HCT116 (cell line): ENCODE data around the gene SLC25A19. TPM values are rescaled to one million over a fixed set of nuclear protein-coding genes. Genes with fewer than 3 reads are reported as not detected.

Source experiments
- ATAC-seq: fragments of 200-7000 bp; cut with Tn5 transposase; 2 replicates; pipeline ENCODE4 v1.9.1; 2020; ENCODE audit warnings: mild to moderate bottlenecking, moderate library complexity
- BruUV-seq: library from RNA; stranded (reverse); fragments of 400-500 nt; replicated peaks from 2 replicates; lab custom pipeline; 2021; lab: Mats Ljungman, UMichigan
- CTCF ChIA-PET: fragments of 300-600 bp; sonication (Branson Sonifier 250); formaldehyde crosslinking; loops from one replicate; lab custom pipeline; 2021; ENCODE audit warnings: antibody characterized with exemption; lab: Charles Lee
- POLR2A ChIA-PET: fragments of 300-600, 350-600 bp; sonication (Branson Sonifier 250); formaldehyde crosslinking; loops from one replicate; lab custom pipeline; 2021; ENCODE audit warnings: antibody characterized with exemption; lab: Charles Lee
- RAD21 ChIA-PET, 2 experiments: fragments of 300-600 bp; sonication (Branson Sonifier 250); formaldehyde crosslinking; loops; one replicate each; lab custom pipeline; 2023; ENCODE audit warnings: low total read pairs in 2 of 2; ENCODE audit not compliant: uncharacterized antibody in 2 of 2, unreplicated experiment in 2 of 2, low non-redundant PET in 1 of 2; lab: Charles Lee
- DNase-seq: peaks from one replicate; pipeline ENCODE4 v3.0.0-alpha.2; 2010; ENCODE audit warnings: low read depth, low spot score
- H2AFZ ChIP-seq: fragments of 200-600 bp; shearing (Covaris generic), sonication (generic); 2 replicates; pipeline ENCODE4 v1.6.1; 2017; ENCODE audit warnings: low read depth, mixed run types, mixed read lengths, antibody characterized with exemption, low read length; ENCODE audit not compliant: poor library complexity, severe bottlenecking
- H3K27ac ChIP-seq: 2 replicates; pipeline ENCODE4 v1.5.1; 2012; ENCODE audit warnings: low read depth, low read length
- H3K27me3 ChIP-seq: fragments of 200-600 bp; sonication (generic); 2 replicates; pipeline ENCODE4 v1.6.1; 2016; ENCODE audit warnings: mixed run types, low read length, mixed read lengths; ENCODE audit not compliant: insufficient read depth
- H3K36me3 ChIP-seq, 2 experiments: fragments of 200-500 bp in 1 of 2; fragments of 200-600 bp in 1 of 2; sonication (Bioruptor generic) in 1 of 2; sonication (generic) in 1 of 2; 2 replicates each; pipeline versions ENCODE4 v1.5.1 to v1.6.1; 2014 to 2016; ENCODE audit warnings: low read length in 2 of 2, inconsistent platforms in 1 of 2, mixed read lengths in 1 of 2, mixed run types in 1 of 2; ENCODE audit not compliant: insufficient read depth in 2 of 2, control insufficient read depth in 1 of 2
- H3K4me1 ChIP-seq, 2 experiments: fragments of 200-600 bp in 1 of 2; sonication (generic) in 1 of 2; 2 replicates each; pipeline versions ENCODE4 v1.5.1 to v1.6.1; 2012 to 2017; ENCODE audit warnings: low read length in 2 of 2, inconsistent platforms in 1 of 2, mild to moderate bottlenecking in 1 of 2, mixed read lengths in 1 of 2, mixed run types in 1 of 2, moderate library complexity in 1 of 2; ENCODE audit not compliant: insufficient read depth in 2 of 2, control insufficient read depth in 1 of 2
- H3K4me2 ChIP-seq: fragments of 200-600 bp; sonication (generic); 2 replicates; pipeline ENCODE4 v1.6.1; 2017; ENCODE audit warnings: mixed run types, low read length, mixed read lengths
- H3K4me3 ChIP-seq, 2 experiments: fragments of 200-600 bp in 1 of 2; sonication (generic) in 1 of 2; replicated peaks in 1 of 2; 2 replicates each; pipeline ENCODE4 v1.5.1; 2011 to 2016; ENCODE audit warnings: low read length in 2 of 2, control low read depth in 1 of 2, low read depth in 1 of 2, mild to moderate bottlenecking in 1 of 2, mixed read lengths in 1 of 2, mixed run types in 1 of 2
- H3K79me2 ChIP-seq: fragments of 200-600 bp; sonication (generic); 2 replicates; pipeline ENCODE4 v1.6.1; 2017; ENCODE audit warnings: mild to moderate bottlenecking, mixed run types, low read length, moderate library complexity, mixed read lengths; ENCODE audit not compliant: insufficient read depth
- H3K9ac ChIP-seq: fragments of 200-600 bp; sonication (generic); 2 replicates; pipeline ENCODE4 v1.6.1; 2016; ENCODE audit warnings: low read length, mixed read lengths
- H3K9me2 ChIP-seq: fragments of 200-600 bp; sonication (generic), shearing (Covaris generic); 2 replicates; pipeline ENCODE4 v1.6.1; 2017; ENCODE audit warnings: mixed run types, mild to moderate bottlenecking, moderate library complexity; ENCODE audit not compliant: insufficient read depth
- H3K9me3 ChIP-seq, 2 experiments: fragments of 200-500 bp in 1 of 2; fragments of 200-600 bp in 1 of 2; sonication (Bioruptor generic) in 1 of 2; sonication (generic) in 1 of 2; 2 replicates each; pipeline ENCODE4 v1.6.1; 2014 to 2017; ENCODE audit warnings: low read length in 2 of 2, mixed read lengths in 2 of 2, inconsistent platforms in 1 of 2, low read depth in 1 of 2, mild to moderate bottlenecking in 1 of 2, mixed run types in 1 of 2, moderate library complexity in 1 of 2; ENCODE audit not compliant: control insufficient read depth in 1 of 2, insufficient read depth in 1 of 2
- H4K20me1 ChIP-seq: fragments of 200-600 bp; sonication (generic), shearing (Covaris generic); 2 replicates; pipeline ENCODE4 v1.6.1; 2017; ENCODE audit warnings: mixed run types, mild to moderate bottlenecking, moderate library complexity; ENCODE audit not compliant: insufficient read depth
- CBX3 ChIP-seq: IDR thresholded peaks from 2 replicates; pipeline ENCODE4 v1.6.1; 2012; ENCODE audit warnings: low read depth
- CEBPB ChIP-seq: IDR thresholded peaks from 2 replicates; pipeline ENCODE4 v1.6.1; 2012; ENCODE audit warnings: low read depth
- EGR1 ChIP-seq: IDR thresholded peaks from 2 replicates; pipeline ENCODE4 v1.6.1; 2012; ENCODE audit warnings: low read depth
- ELF1 ChIP-seq: IDR thresholded peaks from 2 replicates; pipeline ENCODE4 v1.6.1; 2012; ENCODE audit warnings: low read depth, borderline replicate concordance
- EZH2 ChIP-seq: fragments of 200-600 bp; sonication (generic); IDR thresholded peaks from 2 replicates; pipeline ENCODE4 v1.6.1; 2017; ENCODE audit warnings: antibody characterized with exemption, mixed run types
- RAD21 ChIP-seq: IDR thresholded peaks from 2 replicates; pipeline ENCODE4 v1.6.1; 2012; ENCODE audit warnings: low read depth, mild to moderate bottlenecking
- SRF ChIP-seq: IDR thresholded peaks from 2 replicates; pipeline ENCODE4 v1.6.1; 2012; ENCODE audit warnings: low read depth
- TCF7L2 ChIP-seq: IDR thresholded peaks from 2 replicates; pipeline ENCODE4 v1.7.0; 2011; ENCODE audit warnings: borderline replicate concordance, inconsistent platforms; ENCODE audit not compliant: insufficient read depth, insufficient read length; ENCODE audit errors: extremely low read depth
- ZFX ChIP-seq: fragments of 450-650 bp; IDR thresholded peaks from 2 replicates; pipeline ENCODE4 v1.6.1; 2017
- intact Hi-C: fragments of 100-400 bp; cut with micrococcal nuclease; formaldehyde crosslinking; loops from 2 replicates; pipeline ENCODE4 v1.10.0; 2022
- total RNA-seq: library from RNA; stranded (reverse); gene quantifications from one replicate; pipeline ENCODE4 v1.2.1, GENCODE V29; 2021; ENCODE audit not compliant: unreplicated experiment
- TF ChIP-seq, protein P1 (sequence below): IDR thresholded peaks from 2 replicates; pipeline ENCODE4 v1.6.1; 2012
- TF ChIP-seq, protein P2 (sequence below): IDR thresholded peaks from 2 replicates; pipeline ENCODE4 v1.6.1; 2011; ENCODE audit warnings: mild to moderate bottlenecking, low read length, moderate library complexity; ENCODE audit not compliant: insufficient replicate concordance; ENCODE audit errors: extremely low read depth
- TF ChIP-seq, protein P3 (sequence below), 3 experiments: fragments of 200-600 bp in 1 of 3; sonication (generic) in 1 of 3; IDR thresholded peaks in 2 of 3; conservative IDR thresholded peaks in 1 of 3; 2 replicates each; pipeline ENCODE4 v1.5.1; 2012 to 2017; ENCODE audit warnings: low read depth in 2 of 3, low read length in 2 of 3, antibody characterized with exemption in 1 of 3, borderline replicate concordance in 1 of 3, control low read depth in 1 of 3, mild to moderate bottlenecking in 1 of 3, mixed read lengths in 1 of 3, mixed run types in 1 of 3, moderate library complexity in 1 of 3; ENCODE audit not compliant: insufficient read depth in 1 of 3

SLC25A19 gene
- total RNA-seq, 1 experiment from 2014 or later = 38.7 TPM

DNA sequence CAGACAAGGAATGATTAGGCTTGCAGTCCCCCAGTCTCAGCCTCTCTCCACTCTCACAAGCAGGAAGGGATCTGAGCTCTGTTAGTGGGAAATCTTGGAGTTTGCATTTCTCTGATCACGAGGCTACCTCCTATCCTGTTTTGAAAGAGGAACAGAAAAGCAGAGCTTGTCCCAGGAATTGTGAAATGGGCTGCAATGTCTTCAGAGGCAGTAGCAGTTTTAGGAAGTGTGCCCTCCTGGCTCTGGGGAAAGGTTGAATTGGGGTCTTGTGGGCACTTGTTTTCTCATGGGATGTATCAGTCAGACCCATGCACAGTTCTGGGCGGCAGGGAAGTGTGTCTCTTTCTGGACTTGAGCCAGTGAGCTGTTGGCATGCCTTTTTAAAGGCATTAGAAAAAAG is 60.9 kb downstream of the SLC25A19 start:
- Histone ChIP-seq H3K4me2 (no peak overlapping the region), H3K9me2 (no peaks in the 10 kb centered on the region), H3K4me3 (no peak overlapping the region), H4K20me1 (no peaks in the 10 kb centered on the region), H3K79me2 (peaks cover 6% of the 10 kb centered on the region; the same call in 1 of the 2 replicates), H2AFZ (no peak overlapping the region), H3K9ac (no peak overlapping the region), H3K27ac (no peak overlapping the region), H3K9me3 (no peaks in the 10 kb centered on the region), H3K4me1 (no peaks in the 10 kb centered on the region), H3K36me3 (peaks cover 48 to 90% of the 10 kb centered on the region in 2 experiments; a peak in 3 of 4 replicates), H3K27me3 (no peaks in the 10 kb centered on the region)
- intact Hi-C loops = no loop called here
- no peak for TF ChIP-seq CEBPB
- no TSS peak for BruUV-seq
- no peak for ATAC-seq
- RAD21 ChIA-PET = no interaction called here
- CTCF ChIA-PET = interaction anchor here (0.9 to 2.3 kb wide), 3 partner anchors 12 to 267 kb away, joined by 3 to 8 read pairs (median 4); no protein-coding TSS in a partner anchor
- POLR2A ChIA-PET = no interaction called here
- DNase-seq = no peak

DNA sequence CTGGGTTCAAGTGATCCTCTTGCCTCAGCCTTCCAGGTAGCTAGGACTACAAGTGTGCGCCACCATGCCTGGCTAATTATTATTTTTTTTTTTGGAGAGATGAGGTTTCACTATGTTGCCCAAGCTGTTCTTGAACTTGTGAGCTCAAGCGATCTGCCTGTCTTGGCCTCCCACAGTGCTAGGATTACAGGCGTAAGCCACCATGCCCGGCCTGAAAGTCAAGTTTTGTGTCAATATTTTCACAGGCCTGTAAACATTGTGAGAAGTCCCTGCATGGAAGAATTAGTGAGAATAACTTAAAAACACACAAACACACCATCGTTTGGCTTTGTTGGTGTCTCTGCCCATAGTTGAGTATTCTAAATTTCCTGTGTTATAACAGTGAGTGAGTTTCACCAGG is 61.5 kb downstream of the SLC25A19 start:
- peaks cover 46 to 88% of the 10 kb centered on the region in 2 experiments; a peak in 3 of 4 replicates for H3K36me3 ChIP-seq
- RAD21 ChIA-PET = no interaction called here
- H3K9me3 ChIP-seq = no peaks in the 10 kb centered on the region
- H2AFZ ChIP-seq = no peak overlapping the region
- no peaks in the 10 kb centered on the region for H4K20me1 ChIP-seq
- H3K4me3 ChIP-seq = no peak overlapping the region
- no peaks in the 10 kb centered on the region for H3K9me2 ChIP-seq
- intact Hi-C loops = no loop called here
- TF ChIP-seq ZFX (no peak), CBX3 (no peak), TCF7L2 (no peak), EZH2 (no peak), RAD21 (no peak), SRF (no peak), EGR1 (no peak), ELF1 (no peak)
- TF ChIP-seq, protein P1, sequence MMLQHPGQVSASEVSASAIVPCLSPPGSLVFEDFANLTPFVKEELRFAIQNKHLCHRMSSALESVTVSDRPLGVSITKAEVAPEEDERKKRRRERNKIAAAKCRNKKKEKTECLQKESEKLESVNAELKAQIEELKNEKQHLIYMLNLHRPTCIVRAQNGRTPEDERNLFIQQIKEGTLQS = no peak
- TF ChIP-seq, protein P2, sequence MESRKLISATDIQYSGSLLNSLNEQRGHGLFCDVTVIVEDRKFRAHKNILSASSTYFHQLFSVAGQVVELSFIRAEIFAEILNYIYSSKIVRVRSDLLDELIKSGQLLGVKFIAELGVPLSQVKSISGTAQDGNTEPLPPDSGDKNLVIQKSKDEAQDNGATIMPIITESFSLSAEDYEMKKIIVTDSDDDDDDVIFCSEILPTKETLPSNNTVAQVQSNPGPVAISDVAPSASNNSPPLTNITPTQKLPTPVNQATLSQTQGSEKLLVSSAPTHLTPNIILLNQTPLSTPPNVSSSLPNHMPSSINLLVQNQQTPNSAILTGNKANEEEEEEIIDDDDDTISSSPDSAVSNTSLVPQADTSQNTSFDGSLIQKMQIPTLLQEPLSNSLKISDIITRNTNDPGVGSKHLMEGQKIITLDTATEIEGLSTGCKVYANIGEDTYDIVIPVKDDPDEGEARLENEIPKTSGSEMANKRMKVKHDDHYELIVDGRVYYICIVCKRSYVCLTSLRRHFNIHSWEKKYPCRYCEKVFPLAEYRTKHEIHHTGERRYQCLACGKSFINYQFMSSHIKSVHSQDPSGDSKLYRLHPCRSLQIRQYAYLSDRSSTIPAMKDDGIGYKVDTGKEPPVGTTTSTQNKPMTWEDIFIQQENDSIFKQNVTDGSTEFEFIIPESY = no peak
- TF ChIP-seq, protein P3, sequence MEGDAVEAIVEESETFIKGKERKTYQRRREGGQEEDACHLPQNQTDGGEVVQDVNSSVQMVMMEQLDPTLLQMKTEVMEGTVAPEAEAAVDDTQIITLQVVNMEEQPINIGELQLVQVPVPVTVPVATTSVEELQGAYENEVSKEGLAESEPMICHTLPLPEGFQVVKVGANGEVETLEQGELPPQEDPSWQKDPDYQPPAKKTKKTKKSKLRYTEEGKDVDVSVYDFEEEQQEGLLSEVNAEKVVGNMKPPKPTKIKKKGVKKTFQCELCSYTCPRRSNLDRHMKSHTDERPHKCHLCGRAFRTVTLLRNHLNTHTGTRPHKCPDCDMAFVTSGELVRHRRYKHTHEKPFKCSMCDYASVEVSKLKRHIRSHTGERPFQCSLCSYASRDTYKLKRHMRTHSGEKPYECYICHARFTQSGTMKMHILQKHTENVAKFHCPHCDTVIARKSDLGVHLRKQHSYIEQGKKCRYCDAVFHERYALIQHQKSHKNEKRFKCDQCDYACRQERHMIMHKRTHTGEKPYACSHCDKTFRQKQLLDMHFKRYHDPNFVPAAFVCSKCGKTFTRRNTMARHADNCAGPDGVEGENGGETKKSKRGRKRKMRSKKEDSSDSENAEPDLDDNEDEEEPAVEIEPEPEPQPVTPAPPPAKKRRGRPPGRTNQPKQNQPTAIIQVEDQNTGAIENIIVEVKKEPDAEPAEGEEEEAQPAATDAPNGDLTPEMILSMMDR (IDR thresholded peaks at IDR 0.05 in 2 of 3, conservative IDR thresholded peaks at IDR 0.05 in 1 of 3; ENCODE audit: borderline replicate concordance in 1 of 3, insufficient read depth in 1 of 3, low read depth in 2 of 3, low read length in 2 of 3) = no peak
- H3K27ac ChIP-seq = no peak overlapping the region
- DNase-seq (no peak), ATAC-seq (no peak)
- H3K27me3 ChIP-seq = no peaks in the 10 kb centered on the region
- no peak overlapping the region for H3K4me2 ChIP-seq
- H3K4me1 ChIP-seq = no peaks in the 10 kb centered on the region
- POLR2A ChIA-PET = no interaction called here
- CTCF ChIA-PET = interaction anchor here (1.2 kb wide), 1 partner anchor 114 kb away, joined by 4 read pairs; no protein-coding TSS in a partner anchor
- BruUV-seq = no TSS peak
- H3K79me2 ChIP-seq = peaks cover 11% of the 10 kb centered on the region; the same call in 1 of the 2 replicates
- H3K9ac ChIP-seq = no peak overlapping the region
